WTC11 (cell line): ENCODE measurements around the gene TRIM47. TPM values are rescaled to one million over a fixed set of nuclear protein-coding genes. Genes with fewer than 3 reads are reported as not detected.

ENCODE experiments used
- ATAC-seq: fragments of 200-7000 bp; cut with Tn5 transposase; 2 replicates; pipeline ENCODE4 v1.10.0; 2021; ENCODE audit warnings: mild to moderate bottlenecking, moderate library complexity
- CTCF ChIA-PET: fragments of 300-600 bp; sonication (Branson Sonifier 250); formaldehyde crosslinking; loops from one replicate; lab custom pipeline; 2021; ENCODE audit warnings: antibody characterized with exemption; lab: Charles Lee
- POLR2A ChIA-PET: fragments of 350-600 bp; sonication (Branson Sonifier 250); formaldehyde crosslinking; loops from one replicate; lab custom pipeline; 2021; ENCODE audit warnings: antibody characterized with exemption; lab: Charles Lee
- DNase-seq: peaks from one replicate; pipeline ENCODE4 v3.0.0; 2021; ENCODE audit warnings: low spot score
- H3K27ac Mint-ChIP-seq: 2 replicates; pipeline ENCODE4 v1.8.0; 2021; ENCODE audit warnings: mixed read lengths
- H3K27me3 Mint-ChIP-seq: 2 replicates; pipeline ENCODE4 v1.8.0; 2021; ENCODE audit warnings: low read depth, mild to moderate bottlenecking, moderate library complexity, mixed read lengths
- H3K36me3 Mint-ChIP-seq: 2 replicates; pipeline ENCODE4 v1.8.0; 2021; ENCODE audit warnings: mixed read lengths
- H3K4me1 Mint-ChIP-seq: 2 replicates; pipeline ENCODE4 v1.8.0; 2022; ENCODE audit warnings: mixed read lengths
- H3K4me3 Mint-ChIP-seq: 2 replicates; pipeline ENCODE4 v1.8.0; 2021; ENCODE audit warnings: mild to moderate bottlenecking, moderate library complexity, mixed read lengths
- H3K9me3 Mint-ChIP-seq: 2 replicates; pipeline ENCODE4 v1.8.0; 2021; ENCODE audit warnings: mixed read lengths
- ARID4B ChIP-seq: sonication (generic); formaldehyde crosslinking; IDR thresholded peaks from 2 replicates; pipeline ENCODE4 v1.8.0; 2023; ENCODE audit warnings: missing genetic modification reagents, mild to moderate bottlenecking, borderline replicate concordance
- CBFB ChIP-seq: sonication (generic); formaldehyde crosslinking; IDR thresholded peaks from 2 replicates; pipeline ENCODE4 v1.8.1; 2022; ENCODE audit warnings: mild to moderate bottlenecking, low read depth, missing genetic modification reagents
- CREB1 ChIP-seq: sonication (generic); formaldehyde crosslinking; IDR thresholded peaks from 2 replicates; pipeline ENCODE4 v1.8.0; 2023; ENCODE audit warnings: mild to moderate bottlenecking, missing genetic modification reagents
- CTCF ChIP-seq: fragments of 200-600 bp; IDR thresholded peaks from 2 replicates; pipeline ENCODE4 v1.8.0; 2022; ENCODE audit warnings: antibody characterized with exemption
- ELF4 ChIP-seq: sonication (generic); formaldehyde crosslinking; IDR thresholded peaks from 2 replicates; pipeline ENCODE4 v1.8.1; 2022; ENCODE audit warnings: low read depth, mild to moderate bottlenecking, moderate library complexity, missing genetic modification reagents
- ERG ChIP-seq: fragments of 250-450 bp; sonication (Bioruptor Pico); IDR thresholded peaks from 2 replicates; pipeline ENCODE4 v1.8.0; 2021; ENCODE audit warnings: mild to moderate bottlenecking
- FOXK1 ChIP-seq: sonication (generic); formaldehyde crosslinking; IDR thresholded peaks from 2 replicates; pipeline ENCODE4 v1.8.0; 2022; ENCODE audit warnings: mild to moderate bottlenecking, moderate library complexity, missing genetic modification reagents
- FOXP4 ChIP-seq: sonication (generic); formaldehyde crosslinking; IDR thresholded peaks from 2 replicates; pipeline ENCODE4 v1.8.0; 2022; ENCODE audit warnings: mild to moderate bottlenecking, missing genetic modification reagents
- GABPB1 ChIP-seq: sonication (generic); formaldehyde crosslinking; IDR thresholded peaks from 2 replicates; pipeline ENCODE4 v1.8.1; 2023; ENCODE audit warnings: mild to moderate bottlenecking, missing genetic modification reagents
- NFE2L1 ChIP-seq: sonication (generic); formaldehyde crosslinking; IDR thresholded peaks from 2 replicates; pipeline ENCODE4 v1.8.1; 2023; ENCODE audit warnings: missing genetic modification reagents
- NR2C2 ChIP-seq: sonication (generic); formaldehyde crosslinking; IDR thresholded peaks from 2 replicates; pipeline ENCODE4 v1.8.0; 2022; ENCODE audit warnings: mild to moderate bottlenecking, missing genetic modification reagents
- SMAD3 ChIP-seq: sonication (generic); formaldehyde crosslinking; IDR thresholded peaks from 2 replicates; pipeline ENCODE4 v1.8.0; 2022; ENCODE audit warnings: missing genetic modification reagents, mild to moderate bottlenecking, borderline replicate concordance
- SOX15 ChIP-seq: fragments of 250-450 bp; sonication (Bioruptor Pico); IDR thresholded peaks from 2 replicates; pipeline ENCODE4 v1.9.0; 2021; ENCODE audit warnings: mild to moderate bottlenecking
- STAT6 ChIP-seq: sonication (generic); formaldehyde crosslinking; conservative IDR thresholded peaks from 2 replicates; pipeline ENCODE4 v1.8.1; 2023; ENCODE audit warnings: mild to moderate bottlenecking, low read depth, missing genetic modification reagents, moderate library complexity
- TEAD4 ChIP-seq: sonication (generic); formaldehyde crosslinking; IDR thresholded peaks from 2 replicates; pipeline ENCODE4 v1.8.0; 2022; ENCODE audit warnings: mild to moderate bottlenecking, missing genetic modification reagents
- USF1 ChIP-seq: sonication (generic); formaldehyde crosslinking; IDR thresholded peaks from 2 replicates; pipeline ENCODE4 v1.8.0; 2022; ENCODE audit warnings: mild to moderate bottlenecking, missing genetic modification reagents
- ZNF138 ChIP-seq: sonication (generic); formaldehyde crosslinking; conservative IDR thresholded peaks from 2 replicates; pipeline ENCODE4 v1.8.1; 2022; ENCODE audit warnings: mild to moderate bottlenecking, moderate library complexity, missing genetic modification reagents
- total RNA-seq: library from RNA; stranded (reverse); gene quantifications from 3 replicates; pipeline ENCODE4 v1.2.3, GENCODE V29; 2021

TRIM47 gene
- total RNA-seq, 1 experiment from 2014 or later: 10.0 TPM

GRCh38 chr17:75876190-75876937, 2.0 kb downstream of the TRIM47 start:
- ChIA-PET CTCF (interaction anchor here (0.6 to 6.1 kb wide), 23 partner anchors 9 to 275 kb away, joined by 3 to 71 read pairs (median 4); partner anchors contain the start of genes CDK3, TRIM65 and WBP2), POLR2A (interaction anchor here (3.5 kb wide), 1 partner anchor 21 kb away, joined by 16 read pairs; the partner anchor contains the start of gene WBP2)
- TF ChIP-seq GABPB1: peak; percentile 76
- 0 out of 2 replicates have a peak, but pooled peaks have one; percentile 27 for TF ChIP-seq NR2C2 (CRISPR knock-in tag)
- 0 out of 2 replicates have a peak, but pooled peaks have one; percentile 23 for TF ChIP-seq ARID4B (CRISPR knock-in tag)
- no peak for TF ChIP-seq CREB1 (CRISPR knock-in tag)
- TF ChIP-seq STAT6 (CRISPR knock-in tag): no peak
- peak; percentile 61 for ATAC-seq
- peaks cover 37% of the 10 kb centered on the region for H3K27me3 Mint-ChIP-seq
- peaks cover 21% of the 10 kb centered on the region for H3K4me1 Mint-ChIP-seq
- peak; percentile 71 for DNase-seq
- H3K9me3 Mint-ChIP-seq: no peaks in the 10 kb centered on the region
- H3K4me3 Mint-ChIP-seq: peak overlapping the region; percentile 77
- H3K36me3 Mint-ChIP-seq: no peaks in the 10 kb centered on the region
- H3K27ac Mint-ChIP-seq: no peak overlapping the region; the same call in 1 of the 2 replicates

- Mint-ChIP-seq H3K27ac (no peak overlapping the region; the same call in 1 of the 2 replicates), H3K9me3 (no peaks in the 10 kb centered on the region), H3K4me1 (peaks cover 22% of the 10 kb centered on the region), H3K36me3 (no peaks in the 10 kb centered on the region), H3K4me3 (no peak overlapping the region), H3K27me3 (peaks cover 37% of the 10 kb centered on the region)
- no peak for DNase-seq
- ChIA-PET POLR2A (interaction anchor here (3.5 kb wide), 1 partner anchor 21 kb away, joined by 16 read pairs; the partner anchor contains the start of gene WBP2), CTCF (interaction anchor here (0.7 to 6.1 kb wide), 20 partner anchors 9 to 249 kb away, joined by 3 to 71 read pairs (median 4); partner anchors contain the start of genes CDK3, TRIM65 and WBP2)
- TF ChIP-seq ELF4 (CRISPR knock-in tag): no peak
- TF ChIP-seq FOXP4 (CRISPR knock-in tag): no peak
- TF ChIP-seq USF1 (CRISPR knock-in tag): no peak
- no peak for TF ChIP-seq ERG (CRISPR knock-in tag)
- TF ChIP-seq CTCF: no peak
- TF ChIP-seq TEAD4: no peak
- no peak for TF ChIP-seq NFE2L1 (CRISPR knock-in tag)
- no peak for TF ChIP-seq SOX15 (CRISPR knock-in tag)
- no peak for TF ChIP-seq CBFB (CRISPR knock-in tag)
- no peak for TF ChIP-seq FOXK1
- TF ChIP-seq STAT6 (CRISPR knock-in tag): no peak
- TF ChIP-seq GABPB1: no peak
- TF ChIP-seq ZNF138: no peak
- TF ChIP-seq SMAD3 (CRISPR knock-in tag): no peak
- ATAC-seq: no peak
These were observed 2.5 kb downstream of the TRIM47 start for GRCh38 chr17:75875940-75876189.
